HG03135 (cell line): Measurements from ENCODE around the gene ZNF385B.

Experiments
- ATAC-seq: cut with Tn5 transposase; IDR thresholded peaks from one replicate; pipeline ENCODE4 v1.9.1; 2021; ENCODE audit warnings: mild to moderate bottlenecking, moderate library complexity; ENCODE audit not compliant: unreplicated experiment

Gene ZNF385B

DNA sequence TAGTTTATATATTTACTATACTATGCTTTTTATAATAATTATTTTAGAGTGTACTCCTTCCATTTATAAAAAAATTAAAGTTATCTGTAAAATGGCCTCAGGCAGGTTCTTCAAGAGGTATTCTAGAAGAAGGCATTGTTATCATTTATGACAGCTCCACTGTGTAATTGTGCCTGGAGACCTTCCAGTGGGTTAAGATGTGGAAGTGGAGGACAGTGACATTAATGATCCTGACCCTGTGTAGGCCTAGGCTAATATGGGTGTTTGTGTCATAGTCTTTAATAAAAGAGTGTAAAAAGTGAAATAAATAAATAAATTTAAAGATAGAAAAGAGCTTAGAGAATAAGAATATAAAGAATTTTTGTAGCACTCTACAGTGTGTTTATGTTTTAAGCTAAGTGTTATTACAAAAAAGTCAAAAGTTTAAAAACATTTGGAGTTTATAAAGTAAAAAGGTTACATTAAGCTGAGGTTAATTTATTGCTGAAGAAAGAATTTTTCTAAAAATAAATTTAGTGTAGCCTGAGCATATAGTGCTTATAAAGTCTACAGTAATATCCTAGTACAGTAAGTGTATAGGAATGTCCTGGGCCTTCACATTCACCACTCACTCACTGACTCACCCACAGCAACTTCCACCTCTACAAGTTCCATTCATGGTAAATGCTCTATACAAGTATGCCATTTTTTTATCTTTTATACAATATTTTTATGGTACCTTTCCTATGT is 406.8 kb downstream of the ZNF385B start:
- ATAC-seq, result no peak

DNA sequence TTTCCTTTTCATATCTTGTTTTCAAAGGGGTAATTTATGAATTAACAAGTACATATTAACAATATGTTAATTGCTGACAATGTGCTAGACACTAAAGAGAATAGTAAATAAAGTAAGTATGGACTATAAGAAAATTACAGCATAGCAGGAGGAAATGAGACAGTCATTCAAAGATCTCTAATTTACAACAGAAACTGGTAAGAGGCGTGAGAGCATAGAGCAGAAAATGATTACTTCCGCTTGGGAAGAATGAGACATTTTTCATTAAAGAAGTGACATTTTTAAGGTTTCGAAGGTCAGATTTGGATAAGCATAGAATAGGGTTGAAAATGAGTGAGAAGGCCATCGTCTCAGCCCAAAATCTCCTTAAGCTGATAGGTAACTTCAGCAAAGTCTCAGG is 412.4 kb downstream of the ZNF385B start:
- peak; percentile 55 for ATAC-seq

DNA sequence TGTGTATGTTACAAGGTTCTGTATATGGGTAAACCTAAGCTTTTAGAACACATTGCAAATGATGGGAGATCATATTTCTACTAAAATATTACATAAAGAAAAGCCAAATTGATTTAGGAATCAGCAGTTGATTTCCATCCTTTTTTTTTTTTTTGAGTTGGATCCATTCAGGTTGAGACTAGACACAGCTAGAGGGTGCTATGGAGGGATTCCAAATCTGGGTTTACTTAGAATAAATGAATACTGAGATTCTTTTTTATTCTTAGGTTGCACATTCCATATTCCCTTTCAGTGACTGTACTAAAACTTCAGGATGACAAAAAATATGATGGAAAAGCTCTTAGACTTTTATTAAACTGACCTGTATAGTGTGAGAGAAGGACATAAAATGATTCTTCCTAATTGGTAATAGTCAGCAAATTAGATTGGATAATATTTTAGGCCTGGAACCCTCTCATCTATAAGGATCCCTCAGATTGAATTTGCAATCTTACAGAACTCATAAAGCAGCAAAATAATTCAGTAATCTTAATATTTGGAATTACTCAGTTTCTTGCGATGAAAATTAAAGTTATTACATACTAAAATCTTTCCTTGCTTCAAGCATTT is 413.5 kb downstream of the ZNF385B start:
- no peak for ATAC-seq

DNA sequence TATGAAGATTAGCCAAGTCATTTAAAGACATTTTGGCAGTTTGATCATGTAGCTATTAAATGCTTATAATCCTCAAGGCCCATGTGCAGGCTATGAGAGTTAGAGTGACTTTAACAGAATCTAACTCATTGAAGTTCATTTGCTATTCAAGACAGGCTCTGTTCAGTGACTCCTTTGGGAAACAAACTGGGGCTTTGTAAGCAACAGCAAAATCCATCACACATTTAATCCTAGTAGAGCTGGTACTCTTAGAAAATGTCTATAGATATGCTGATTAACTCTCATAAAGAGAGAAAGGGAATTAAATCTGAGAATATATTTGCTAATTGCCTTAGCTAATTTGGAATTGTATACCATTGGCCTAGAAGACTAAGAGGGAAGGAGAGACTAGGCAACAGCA is 414.0 kb downstream of the ZNF385B start:
- no peak for ATAC-seq

DNA sequence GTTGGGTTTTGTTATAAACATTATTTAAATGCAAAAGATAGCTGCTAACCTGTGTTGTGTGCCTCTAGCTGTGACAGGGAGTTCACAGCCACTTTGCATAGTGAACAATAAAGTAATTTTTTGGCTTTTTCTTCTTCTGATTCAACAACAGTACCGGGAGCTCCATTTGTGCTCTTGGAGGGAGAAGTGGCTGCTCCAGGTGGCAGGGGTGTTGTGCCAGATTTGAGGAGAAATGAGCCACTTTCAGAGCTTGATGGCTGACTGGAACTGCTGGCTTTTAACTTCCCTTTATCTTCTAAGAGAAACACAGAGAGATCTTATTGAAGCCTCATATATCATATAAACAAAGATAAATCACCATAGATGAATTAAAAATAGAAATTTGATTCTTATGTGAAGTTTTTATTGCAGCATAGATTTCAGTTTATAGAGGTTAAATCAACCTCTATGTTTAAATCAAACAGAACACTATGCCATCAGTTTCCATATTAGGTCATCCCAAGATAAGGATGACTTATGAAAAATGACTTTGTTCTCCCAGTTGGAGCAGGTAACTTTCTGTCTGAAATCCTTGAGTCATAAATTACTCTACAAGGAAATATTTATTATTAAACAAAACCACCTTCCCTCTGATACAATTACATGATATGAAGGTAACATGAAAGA is 414.8 kb downstream of the ZNF385B start:
- ATAC-seq, result no peak

DNA sequence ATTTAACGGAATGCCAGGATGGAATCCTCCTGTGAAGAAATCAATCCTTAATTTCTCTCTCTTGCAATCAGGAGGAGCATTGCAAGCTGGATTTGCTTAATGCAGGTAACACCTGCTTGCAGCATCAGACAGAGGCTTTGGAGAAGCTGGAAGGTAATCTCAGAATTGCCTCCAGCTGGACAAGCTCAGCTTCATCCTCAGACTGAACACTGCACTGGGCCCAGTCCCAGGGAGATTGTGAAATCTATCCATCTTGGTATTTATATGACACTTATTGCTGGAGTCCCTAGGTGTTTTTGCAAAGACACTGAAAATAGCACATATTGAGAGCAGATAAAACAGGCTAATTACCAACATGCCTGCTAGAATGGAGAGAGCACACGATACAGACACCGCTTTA is 417.4 kb downstream of the ZNF385B start:
- ATAC-seq, result no peak

DNA sequence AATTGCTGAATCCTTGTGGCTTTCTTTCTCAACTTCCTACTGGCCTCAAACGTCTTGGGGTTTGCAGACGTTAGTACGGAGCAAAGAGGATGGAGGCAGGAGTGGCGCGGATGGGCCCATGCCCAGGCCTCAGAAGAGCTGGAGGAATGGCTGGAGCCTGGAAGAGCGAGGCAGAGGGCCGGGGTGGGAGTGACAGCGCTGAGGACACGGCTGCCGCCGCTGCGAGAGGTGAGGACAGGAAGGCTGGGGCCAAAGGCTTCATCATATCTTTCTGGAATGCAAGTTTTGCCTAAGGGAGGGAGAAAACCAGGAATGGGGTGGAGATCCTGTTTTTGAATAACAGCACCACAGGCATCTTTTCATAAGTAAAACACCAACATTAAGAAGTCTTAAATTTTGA is 418.2 kb downstream of the ZNF385B start:
- no peak for ATAC-seq

DNA sequence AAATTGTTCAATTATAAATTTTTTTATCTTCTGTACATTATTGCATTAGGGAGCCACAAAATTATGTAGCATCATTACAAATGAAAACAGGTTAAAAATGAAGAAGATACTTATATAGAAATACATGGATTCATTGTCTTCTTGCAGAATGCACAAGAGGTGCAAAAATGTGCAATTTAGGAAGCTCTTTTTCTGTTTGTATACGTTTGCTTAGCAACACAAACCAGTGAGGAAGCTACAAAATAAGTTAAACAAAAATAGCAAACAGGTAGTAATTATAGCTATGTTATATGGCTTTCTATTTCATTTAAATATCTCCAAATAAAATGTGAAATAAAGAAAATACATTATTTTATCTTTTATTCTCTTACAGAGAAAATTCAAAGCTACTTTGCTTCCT is 419.2 kb downstream of the ZNF385B start:
- no peak for ATAC-seq

DNA sequence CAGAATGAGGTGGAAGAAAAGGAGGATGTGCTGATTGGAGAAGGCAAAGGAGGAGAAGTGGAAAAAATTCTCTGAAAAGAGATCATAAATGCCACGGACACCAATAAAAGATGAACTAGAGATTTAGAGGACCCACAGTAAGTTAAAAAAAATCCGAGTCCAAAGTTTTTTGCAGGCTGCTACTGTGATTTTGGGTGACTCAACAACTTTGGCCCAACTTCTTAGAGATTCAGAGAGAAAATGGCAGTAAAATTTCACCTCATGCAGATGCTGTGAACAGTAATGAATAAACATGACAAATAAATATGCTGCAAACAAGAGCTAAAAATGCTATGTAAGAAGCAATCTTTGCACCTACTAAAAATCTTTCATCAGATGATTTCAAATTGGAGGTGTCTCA is 419.9 kb downstream of the ZNF385B start:
- ATAC-seq, result no peak

DNA sequence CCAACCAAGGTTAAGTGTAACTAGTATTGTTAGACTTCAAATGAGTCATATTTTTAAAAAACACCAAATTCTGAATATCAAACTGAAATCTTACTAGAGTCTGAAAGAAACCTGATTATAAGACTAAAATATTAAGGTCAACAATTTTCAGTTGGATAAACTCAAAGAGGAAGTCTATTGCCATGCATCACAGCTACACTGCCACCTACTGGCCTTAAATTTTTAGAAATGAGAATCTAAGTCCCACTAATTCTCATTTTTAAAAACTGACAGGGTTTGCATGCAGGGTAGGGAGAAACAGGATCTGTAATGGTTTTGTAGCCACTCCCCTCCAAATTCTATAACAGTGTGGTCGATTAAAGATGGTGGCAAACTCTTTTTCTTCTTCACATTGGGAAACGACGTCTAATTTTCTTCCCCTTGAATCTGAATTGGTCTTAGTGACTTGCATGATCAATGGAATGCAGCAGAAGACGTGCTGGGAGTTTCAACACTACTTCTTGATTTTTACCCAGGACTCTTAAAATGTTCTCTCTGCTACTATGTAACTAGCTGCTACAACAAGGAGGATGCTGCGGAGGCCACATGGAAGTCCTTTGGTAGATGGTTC is 420.7 kb downstream of the ZNF385B start:
- ATAC-seq, result no peak

DNA sequence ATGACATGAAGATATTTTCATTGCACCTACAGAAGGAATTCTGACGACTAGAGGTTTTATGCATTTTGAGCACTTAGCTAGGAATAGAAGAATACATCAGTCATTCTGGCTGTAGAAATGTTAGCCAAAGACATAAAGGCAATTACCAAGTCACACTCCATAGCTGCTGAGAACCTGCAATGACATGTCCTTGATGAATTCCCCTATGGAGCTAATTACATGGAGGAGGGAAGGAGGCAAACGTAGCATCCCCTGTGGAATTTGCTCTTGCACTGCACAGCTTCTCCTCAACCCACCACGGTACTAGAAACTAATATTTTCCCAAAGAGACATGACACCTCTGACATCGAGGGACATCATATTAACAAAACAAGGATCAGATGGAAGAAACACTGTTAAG is 422.8 kb downstream of the ZNF385B start:
- no peak for ATAC-seq

DNA sequence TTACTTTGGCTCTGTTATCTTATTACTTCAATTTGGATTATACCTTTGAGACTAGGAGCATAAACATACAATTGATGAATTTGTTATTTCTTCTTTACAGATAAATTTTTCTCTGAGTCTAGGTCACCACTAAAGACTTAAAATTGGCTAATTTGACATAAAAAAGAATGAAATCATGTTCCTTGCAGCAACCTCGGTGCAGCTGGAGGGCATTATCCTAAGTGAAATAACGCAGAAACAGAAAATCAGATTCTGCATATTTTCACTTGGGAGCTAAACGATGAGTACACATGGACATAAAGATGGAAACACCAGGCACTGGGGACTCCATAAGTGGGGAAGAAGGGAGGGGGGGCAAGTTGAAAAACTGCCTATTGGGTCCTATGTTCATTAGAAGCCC is 424.0 kb downstream of the ZNF385B start:
- ATAC-seq, result no peak

DNA sequence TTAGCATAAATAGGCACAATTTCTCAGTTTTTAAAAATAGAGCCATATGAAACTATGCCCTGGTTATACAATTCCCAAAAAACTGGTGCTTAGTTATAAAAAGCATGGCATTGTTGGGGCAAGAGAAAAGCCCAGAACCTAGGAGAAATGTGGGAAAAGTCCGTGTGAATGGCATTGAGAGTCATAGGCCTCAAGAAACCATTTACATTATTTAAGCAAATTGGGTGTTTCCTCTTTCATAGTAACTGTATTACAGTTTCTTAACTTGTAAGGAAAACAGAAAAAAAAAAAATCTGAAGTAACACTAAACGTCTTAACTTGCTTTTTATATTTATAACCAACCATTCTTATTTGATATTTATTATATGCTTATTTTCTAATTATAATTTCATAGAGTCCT is 425.8 kb downstream of the ZNF385B start:
- ATAC-seq, result no peak

DNA sequence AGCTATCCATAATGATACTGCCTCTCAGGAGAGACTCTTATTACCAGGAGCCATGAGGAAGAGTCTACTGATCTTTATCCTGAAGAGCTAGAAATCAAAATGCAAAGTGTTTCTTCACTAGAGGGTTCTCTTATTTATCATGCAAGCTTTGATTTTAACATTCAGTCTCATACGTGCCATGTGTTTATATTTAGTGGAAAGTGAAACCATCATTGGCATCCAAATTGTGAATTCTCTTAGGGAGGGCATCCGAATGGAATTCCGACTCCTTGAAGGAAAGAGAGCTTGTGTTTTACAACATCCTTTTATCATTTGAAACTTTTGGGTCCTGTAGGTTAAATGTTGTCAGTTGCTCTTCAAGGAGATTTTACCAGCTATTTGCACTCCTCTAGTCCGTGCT is 426.4 kb downstream of the ZNF385B start:
- ATAC-seq, result no peak

DNA sequence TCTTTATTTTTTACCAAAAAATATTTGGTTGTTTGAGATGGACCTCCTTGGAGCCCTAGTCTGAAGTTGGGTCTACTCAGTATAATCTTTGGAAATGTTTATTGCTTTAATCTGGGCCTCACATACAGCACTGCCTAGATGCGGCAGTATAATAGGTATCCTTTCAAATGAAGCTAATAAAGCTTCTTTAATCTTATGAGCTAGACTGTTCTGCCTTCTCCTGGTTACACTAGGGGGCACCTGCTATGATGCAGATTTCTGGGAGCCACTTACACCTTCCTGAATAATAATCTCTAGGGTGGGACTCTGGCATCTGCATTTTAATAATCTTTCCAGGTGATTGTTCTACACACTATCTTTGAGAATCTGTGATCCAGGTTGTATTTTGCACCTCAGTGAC is 427.1 kb downstream of the ZNF385B start:
- no peak for ATAC-seq

DNA sequence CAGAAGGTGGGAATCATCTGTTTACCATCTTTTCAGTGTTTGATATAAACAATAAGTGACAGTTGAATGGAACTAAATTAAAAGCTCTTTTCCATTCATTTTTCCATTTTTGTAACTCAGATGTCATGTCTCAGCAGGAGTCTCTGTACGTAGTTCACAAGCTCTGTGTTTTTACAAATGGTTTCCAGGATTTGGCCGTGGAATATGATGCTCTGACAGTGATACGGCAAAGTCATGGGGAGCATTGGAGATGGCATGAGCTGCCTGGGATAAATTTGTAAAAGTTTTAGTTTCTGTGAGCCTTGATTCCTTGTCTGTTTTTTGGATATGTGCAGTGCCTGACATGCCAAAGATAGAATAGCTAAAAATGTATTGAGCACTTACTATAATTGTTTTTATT is 428.7 kb downstream of the ZNF385B start:
- ATAC-seq, result no peak

DNA sequence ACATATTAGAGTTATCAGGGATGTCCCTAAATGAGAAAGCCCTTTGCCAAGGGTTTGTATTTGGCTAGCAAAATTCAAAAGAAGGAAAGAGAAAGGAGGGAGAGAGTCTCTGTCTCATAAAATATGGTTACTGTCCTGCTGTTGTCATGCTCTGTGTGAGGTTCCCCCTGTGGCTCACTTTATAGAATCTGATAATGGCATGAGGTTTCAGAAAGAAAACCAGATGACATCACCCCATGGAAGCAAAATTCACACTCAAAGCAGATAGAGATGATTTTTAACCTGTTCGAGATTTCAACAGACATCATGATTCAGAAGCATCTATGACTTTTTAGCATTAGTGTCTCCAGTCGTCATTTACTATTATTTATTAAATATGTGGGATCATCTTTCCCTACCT is 431.8 kb downstream of the ZNF385B start:
- no peak for ATAC-seq

DNA sequence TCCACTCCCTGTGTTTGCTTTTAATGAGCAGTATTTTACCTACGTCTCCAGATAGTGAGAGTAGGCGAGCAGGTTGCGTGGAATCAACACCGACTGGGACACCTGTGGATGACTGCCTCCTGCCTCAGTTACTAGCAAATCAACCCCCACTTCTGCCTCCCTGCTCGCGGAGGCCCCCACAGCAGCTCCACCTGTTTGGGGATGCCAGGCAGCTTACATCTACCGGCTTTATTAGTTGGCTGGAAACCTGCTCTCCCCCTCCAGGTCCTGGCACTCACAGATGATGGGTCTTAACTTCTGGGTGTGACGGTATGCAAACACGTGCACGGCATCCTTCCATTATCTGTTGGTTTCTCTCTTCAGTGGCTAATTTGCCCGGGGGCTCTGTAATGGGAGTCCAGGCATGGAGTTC is 432.3 kb downstream of the ZNF385B start:
- no peak for ATAC-seq

DNA sequence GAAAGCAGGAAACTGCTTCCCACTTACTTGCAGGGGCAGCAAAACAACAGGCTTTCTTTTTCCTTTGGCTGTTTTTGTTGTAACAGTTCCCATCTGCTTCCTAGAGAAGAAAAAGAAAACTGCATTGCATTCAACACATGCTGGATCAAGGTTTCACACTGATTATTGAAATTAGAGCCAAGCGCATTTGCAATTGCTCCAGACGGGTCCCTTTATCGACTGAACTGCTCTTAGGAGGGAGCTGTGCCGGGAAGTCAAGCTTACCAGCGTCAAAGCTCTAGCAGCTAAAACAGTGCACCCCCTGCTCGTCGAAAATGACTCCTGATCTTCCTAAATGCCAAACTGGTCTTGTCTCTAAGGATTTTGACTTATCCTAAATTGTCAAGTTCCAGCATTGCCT is 432.8 kb downstream of the ZNF385B start:
- ATAC-seq, result no peak

DNA sequence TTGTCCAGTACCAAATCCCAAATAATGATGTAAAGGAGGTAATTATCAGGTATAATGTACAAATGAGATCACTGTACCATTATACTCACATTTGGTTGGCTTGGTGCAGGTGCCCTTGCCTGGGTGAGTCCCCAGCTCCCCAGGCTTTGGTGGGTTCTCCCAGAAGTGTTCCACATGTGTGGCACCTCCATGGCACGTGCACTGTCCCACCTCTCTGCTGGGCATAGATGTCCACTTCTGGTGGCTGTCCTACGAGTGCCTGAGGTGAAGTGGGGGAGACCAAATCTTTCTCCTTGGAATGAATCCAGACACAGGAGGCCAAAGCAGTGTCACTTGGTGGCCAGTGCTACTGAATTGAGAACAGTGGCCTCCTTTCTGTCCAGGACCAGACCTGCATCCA is 434.3 kb downstream of the ZNF385B start:
- ATAC-seq, result no peak

DNA sequence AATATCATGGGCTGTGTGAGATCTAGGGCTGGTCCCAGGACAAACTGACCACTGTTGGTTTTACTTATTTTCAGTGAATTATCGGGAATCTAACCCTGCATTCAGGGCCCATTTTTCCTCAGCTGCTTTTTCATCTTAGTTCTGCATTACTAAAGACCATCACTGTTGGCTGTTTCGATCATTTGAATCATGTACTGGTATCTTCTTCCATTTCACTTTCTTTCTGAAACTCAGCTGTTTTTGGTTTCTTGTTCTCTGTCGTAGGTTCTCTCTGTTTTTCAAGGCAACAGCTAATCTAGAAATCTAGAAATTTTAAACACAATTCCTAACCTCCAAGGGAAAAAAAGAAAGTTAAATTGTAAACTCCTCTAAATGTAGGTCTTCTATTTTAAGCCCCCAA is 436.8 kb downstream of the ZNF385B start:
- no peak for ATAC-seq

DNA sequence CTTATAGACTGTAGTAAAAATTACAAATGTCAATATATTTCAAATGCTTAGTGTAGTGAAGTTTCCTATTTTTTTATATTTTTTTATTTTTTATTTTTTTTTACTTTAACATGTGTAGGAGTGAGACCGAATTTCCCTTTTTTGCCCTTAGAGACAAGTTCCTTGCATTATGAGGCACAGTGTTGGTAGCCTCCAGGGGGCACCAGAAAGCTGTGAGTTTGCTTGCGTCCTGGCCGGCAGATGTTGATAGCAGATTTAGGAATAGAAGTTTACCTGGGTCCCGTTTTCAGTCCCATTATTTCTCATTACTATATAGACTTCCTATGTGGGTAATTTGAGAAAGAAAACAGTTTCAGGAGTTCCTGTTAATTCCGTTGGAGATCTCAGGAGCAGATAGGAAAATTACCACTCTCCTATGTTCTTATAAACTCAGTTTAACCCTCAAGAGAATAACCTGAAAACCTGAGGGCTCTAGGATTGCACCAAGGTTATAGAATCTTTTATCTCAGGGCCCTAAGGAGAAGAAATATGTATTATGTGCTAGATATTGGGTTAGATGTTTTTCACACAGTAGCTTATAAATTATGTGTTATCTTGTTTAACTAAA is 439.3 kb downstream of the ZNF385B start:
- no peak for ATAC-seq
